Measurements from ENCODE around the gene CYSRT1. TPM values are rescaled to one million over a fixed set of nuclear protein-coding genes. Genes with fewer than 3 reads are reported as not detected.
A peak's percentile ranks its signal among the peaks of the same experiment; 100 is the strongest.

Gene CYSRT1
- total and polyA plus RNA-seq, 2 donors (not counting 1 experiment from before 2014, with no cell fraction given) = 0.19 to 0.66 TPM

DNA sequence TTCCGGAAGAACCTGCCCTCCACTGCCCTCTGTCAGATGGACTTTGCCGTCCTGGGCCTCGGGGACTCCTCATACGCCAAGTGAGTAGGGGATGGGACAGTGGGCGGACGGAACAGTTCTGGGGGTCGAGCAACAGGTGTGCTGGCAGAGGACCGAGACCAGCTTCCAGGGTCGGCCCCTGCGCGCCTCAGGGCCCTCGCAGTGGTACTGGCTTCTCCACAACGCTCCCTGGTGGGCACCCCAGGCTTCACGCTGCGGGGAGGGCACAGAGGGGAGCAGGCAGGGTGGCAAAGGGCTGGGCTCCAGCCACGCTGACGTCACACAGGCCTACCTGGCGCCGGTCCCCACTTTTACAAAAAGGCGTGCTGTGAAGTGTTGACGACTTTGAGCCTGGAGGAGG is 12.5 kb upstream of the CYSRT1 start:
- Histone ChIP-seq H3K4me3 (replicated peaks in 1 of 4; ENCODE audit: control extremely low read depth in 1 of 4, insufficient read depth in 1 of 4, low read depth in 3 of 4, low read length in 4 of 4) (no peak overlapping the region), H3K9ac (ENCODE audit: insufficient read depth, low read length) (no peak overlapping the region), H4K20me1 (ENCODE audit: control insufficient read depth, extremely low read depth, insufficient read depth, low read length) (no peaks in the 10 kb centered on the region), H3K36me3 (ENCODE audit: control insufficient read depth, insufficient read depth, low read length) (peaks cover 17% of the 10 kb centered on the region), H3K9me3 (ENCODE audit: control insufficient read depth, insufficient read depth, low read depth, low read length) (no peaks in the 10 kb centered on the region), H3K79me2 (ENCODE audit: control insufficient read depth, insufficient read depth, low read length) (peaks cover under 1% of the 10 kb centered on the region), H3K27me3 (ENCODE audit: control insufficient read depth, insufficient read depth, low read length) (no peaks in the 10 kb centered on the region), H3K4me1 (ENCODE audit: control insufficient read depth, extremely low read depth, insufficient read depth, low read length) (no peaks in the 10 kb centered on the region), H3K27ac (ENCODE audit: insufficient read depth, low read length) (no peak overlapping the region), H3K4me2 (ENCODE audit: extremely low read depth, insufficient read depth, low read length) (no peak overlapping the region), H2AFZ (ENCODE audit: low read length) (no peak overlapping the region)
- TF ChIP-seq CTCF (conservative IDR thresholded peaks at IDR 0.05 in 1 of 2, IDR thresholded peaks at IDR 0.05 in 1 of 2; ENCODE audit: low read depth in 1 of 2, low read length in 2 of 2) = no peak
- TF ChIP-seq EZH2 (IDR thresholded peaks at IDR 0.05; ENCODE audit: low read length, missing control alignments) = no peak
- no peak for DNase-seq (ENCODE audit: low read depth in 2 of 2)

- Histone ChIP-seq H3K4me2 (ENCODE audit: extremely low read depth, insufficient read depth, low read length) (no peak overlapping the region), H3K79me2 (ENCODE audit: control insufficient read depth, insufficient read depth, low read length) (no peaks in the 10 kb centered on the region), H2AFZ (ENCODE audit: low read length) (no peak overlapping the region), H3K27me3 (ENCODE audit: control insufficient read depth, insufficient read depth, low read length) (no peaks in the 10 kb centered on the region), H3K9ac (ENCODE audit: insufficient read depth, low read length) (no peak overlapping the region), H3K4me1 (ENCODE audit: control insufficient read depth, extremely low read depth, insufficient read depth, low read length) (no peaks in the 10 kb centered on the region), H3K4me3 (replicated peaks in 1 of 4; ENCODE audit: control extremely low read depth in 1 of 4, insufficient read depth in 1 of 4, low read depth in 3 of 4, low read length in 4 of 4) (no peak overlapping the region), H3K9me3 (ENCODE audit: control insufficient read depth, insufficient read depth, low read depth, low read length) (no peaks in the 10 kb centered on the region), H3K27ac (ENCODE audit: insufficient read depth, low read length) (no peak overlapping the region), H3K36me3 (ENCODE audit: control insufficient read depth, insufficient read depth, low read length) (peaks cover 17% of the 10 kb centered on the region), H4K20me1 (ENCODE audit: control insufficient read depth, extremely low read depth, insufficient read depth, low read length) (no peaks in the 10 kb centered on the region)
- DNase-seq (ENCODE audit: low read depth in 2 of 2) = no peak
- TF ChIP-seq CTCF (conservative IDR thresholded peaks at IDR 0.05 in 1 of 2, IDR thresholded peaks at IDR 0.05 in 1 of 2; ENCODE audit: low read depth in 1 of 2, low read length in 2 of 2) (peak in 1 of 2 donors; percentile 19), EZH2 (IDR thresholded peaks at IDR 0.05; ENCODE audit: low read length, missing control alignments) (no peak)
Observed at GRCh38 chr9:137213160-137214060, 11.6 kb upstream of the CYSRT1 start.

- Histone ChIP-seq H3K79me2 (ENCODE audit: control insufficient read depth, insufficient read depth, low read length) (no peaks in the 10 kb centered on the region), H3K36me3 (ENCODE audit: control insufficient read depth, insufficient read depth, low read length) (peaks cover 19% of the 10 kb centered on the region), H2AFZ (ENCODE audit: low read length) (no peak overlapping the region), H3K4me2 (ENCODE audit: extremely low read depth, insufficient read depth, low read length) (no peak overlapping the region), H3K9me3 (ENCODE audit: control insufficient read depth, insufficient read depth, low read depth, low read length) (no peaks in the 10 kb centered on the region), H3K27ac (ENCODE audit: insufficient read depth, low read length) (no peak overlapping the region), H3K9ac (ENCODE audit: insufficient read depth, low read length) (no peak overlapping the region), H3K4me3 (replicated peaks in 1 of 4; ENCODE audit: control extremely low read depth in 1 of 4, insufficient read depth in 1 of 4, low read depth in 3 of 4, low read length in 4 of 4) (no peak overlapping the region), H4K20me1 (ENCODE audit: control insufficient read depth, extremely low read depth, insufficient read depth, low read length) (no peaks in the 10 kb centered on the region), H3K27me3 (ENCODE audit: control insufficient read depth, insufficient read depth, low read length) (no peaks in the 10 kb centered on the region), H3K4me1 (ENCODE audit: control insufficient read depth, extremely low read depth, insufficient read depth, low read length) (peaks cover 5% of the 10 kb centered on the region)
- no peak for TF ChIP-seq EZH2 (IDR thresholded peaks at IDR 0.05; ENCODE audit: low read length, missing control alignments)
- no peak for TF ChIP-seq CTCF (conservative IDR thresholded peaks at IDR 0.05 in 1 of 2, IDR thresholded peaks at IDR 0.05 in 1 of 2; ENCODE audit: low read depth in 1 of 2, low read length in 2 of 2)
- no peak for DNase-seq (ENCODE audit: low read depth in 2 of 2)
Observed at GRCh38 chr9:137214620-137215019, 10.4 kb upstream of the CYSRT1 start.

All from fibroblast of lung (primary cell).